ENCODE data around the gene CSTPP1. TPM values are rescaled to one million over a fixed set of nuclear protein-coding genes. Genes with fewer than 3 reads are reported as not detected.

CSTPP1 gene
- polyA plus RNA-seq, 1 donor from 2014 or later: 46.4 TPM

- no peak overlapping the region for H3K4me2 ChIP-seq (ENCODE audit: low read length)
- no peaks in the 10 kb centered on the region for H3K79me2 ChIP-seq (replicated peaks; ENCODE audit: insufficient read depth, low read length)
- no peaks in the 10 kb centered on the region for H3K9me3 ChIP-seq (ENCODE audit: low read length)
- no peak overlapping the region for H2AFZ ChIP-seq (ENCODE audit: low read depth, low read length)
- no peak overlapping the region for H3K4me3 ChIP-seq (ENCODE audit: low read length)
- TF ChIP-seq MXI1 (conservative IDR thresholded peaks at IDR 0.05; ENCODE audit: poor library complexity, severe bottlenecking) (no peak), SMC3 (conservative IDR thresholded peaks at IDR 0.05; ENCODE audit: poor library complexity) (no peak), REST (IDR thresholded peaks at IDR 0.05; ENCODE audit: borderline replicate concordance) (no peak), POLR2AphosphoS5 (IDR thresholded peaks at IDR 0.05) (no peak), EP300 (conservative IDR thresholded peaks at IDR 0.05; ENCODE audit: poor library complexity, severe bottlenecking) (no peak), EZH2 (IDR thresholded peaks at IDR 0.05; ENCODE audit: borderline replicate concordance, insufficient read depth, low read length, poor library complexity, severe bottlenecking) (no peak), TAF1 (IDR thresholded peaks at IDR 0.05; ENCODE audit: low read depth) (no peak), CTCF (IDR thresholded peaks at IDR 0.05; ENCODE audit: poor library complexity, severe bottlenecking) (no peak)
- H3F3A ChIP-seq (ENCODE audit: insufficient read depth, low read length, poor library complexity, severe bottlenecking): no peaks in the 10 kb centered on the region
- no peak overlapping the region for H3K9ac ChIP-seq (ENCODE audit: low read length)
- no peaks in the 10 kb centered on the region for H3K36me3 ChIP-seq (ENCODE audit: insufficient read depth, low read length)
- H3K9me2 ChIP-seq (ENCODE audit: insufficient read depth, low read length): no peaks in the 10 kb centered on the region
- no peak overlapping the region for H3K27ac ChIP-seq (ENCODE audit: low read length)
- H4K20me1 ChIP-seq (ENCODE audit: insufficient read depth): no peaks in the 10 kb centered on the region
- H3K27me3 ChIP-seq (ENCODE audit: insufficient read depth, low read depth, low read length): peaks cover 12% of the 10 kb centered on the region
Measured at GRCh38 chr11:47021527-47021818, 84.9 kb downstream of the CSTPP1 start.

GRCh38 chr11:47021965-47022364 lies 85.4 kb downstream of the CSTPP1 start:
- Histone ChIP-seq H3K4me2 (ENCODE audit: low read length) (no peak overlapping the region), H2AFZ (ENCODE audit: low read depth, low read length) (no peak overlapping the region), H3K9me3 (ENCODE audit: low read length) (no peaks in the 10 kb centered on the region), H3K27me3 (ENCODE audit: insufficient read depth, low read depth, low read length) (peaks cover 12% of the 10 kb centered on the region), H3K4me3 (ENCODE audit: low read length) (no peak overlapping the region), H3F3A (ENCODE audit: insufficient read depth, low read length, poor library complexity, severe bottlenecking) (no peaks in the 10 kb centered on the region), H3K9ac (ENCODE audit: low read length) (no peak overlapping the region), H4K20me1 (ENCODE audit: insufficient read depth) (no peaks in the 10 kb centered on the region), H3K27ac (ENCODE audit: low read length) (no peak overlapping the region), H3K9me2 (ENCODE audit: insufficient read depth, low read length) (no peaks in the 10 kb centered on the region), H3K36me3 (ENCODE audit: insufficient read depth, low read length) (no peaks in the 10 kb centered on the region), H3K79me2 (replicated peaks; ENCODE audit: insufficient read depth, low read length) (no peaks in the 10 kb centered on the region)
- no peak for TF ChIP-seq TAF1 (IDR thresholded peaks at IDR 0.05; ENCODE audit: low read depth)
